HL-60 (cell line): ENCODE measurements around the gene BBS9.

Source experiments
- GABPA ChIP-seq: IDR thresholded peaks from 2 replicates; pipeline ENCODE4 v1.6.1; 2012; ENCODE audit warnings: low read depth
- REST ChIP-seq: IDR thresholded peaks from 2 replicates; pipeline ENCODE4 v1.6.1; 2012; ENCODE audit warnings: low read depth; ENCODE audit not compliant: insufficient replicate concordance
- SPI1 ChIP-seq: IDR thresholded peaks from 2 replicates; pipeline ENCODE4 v1.6.1; 2012; ENCODE audit warnings: low read depth, mild to moderate bottlenecking, borderline replicate concordance
- TF ChIP-seq, protein P1 (sequence below): IDR thresholded peaks from one replicate; pipeline ENCODE4 v1.5.1; 2011; ENCODE audit warnings: low read length, control low read depth, inconsistent platforms; ENCODE audit not compliant: insufficient read depth

DNA sequence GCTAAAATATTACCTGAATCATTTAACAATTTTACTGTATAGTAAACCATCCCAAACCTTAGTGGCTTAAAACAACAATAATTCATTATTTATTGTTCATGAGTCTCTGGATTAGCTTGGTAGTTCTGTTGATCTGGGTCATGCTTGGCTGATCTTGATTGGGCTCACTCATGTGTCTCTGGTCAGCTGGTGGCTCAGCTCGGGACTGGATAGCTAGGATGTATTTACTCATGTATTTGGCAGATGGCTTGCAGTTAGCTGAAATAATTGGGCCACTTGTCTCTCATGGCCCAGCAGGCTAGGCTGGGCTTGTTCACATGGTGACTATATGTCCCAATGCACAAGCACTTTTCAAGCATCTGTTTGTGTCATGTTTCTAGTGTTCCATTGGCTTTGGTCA is 262.8 kb downstream of the BBS9 start:
- TF ChIP-seq, protein P1, sequence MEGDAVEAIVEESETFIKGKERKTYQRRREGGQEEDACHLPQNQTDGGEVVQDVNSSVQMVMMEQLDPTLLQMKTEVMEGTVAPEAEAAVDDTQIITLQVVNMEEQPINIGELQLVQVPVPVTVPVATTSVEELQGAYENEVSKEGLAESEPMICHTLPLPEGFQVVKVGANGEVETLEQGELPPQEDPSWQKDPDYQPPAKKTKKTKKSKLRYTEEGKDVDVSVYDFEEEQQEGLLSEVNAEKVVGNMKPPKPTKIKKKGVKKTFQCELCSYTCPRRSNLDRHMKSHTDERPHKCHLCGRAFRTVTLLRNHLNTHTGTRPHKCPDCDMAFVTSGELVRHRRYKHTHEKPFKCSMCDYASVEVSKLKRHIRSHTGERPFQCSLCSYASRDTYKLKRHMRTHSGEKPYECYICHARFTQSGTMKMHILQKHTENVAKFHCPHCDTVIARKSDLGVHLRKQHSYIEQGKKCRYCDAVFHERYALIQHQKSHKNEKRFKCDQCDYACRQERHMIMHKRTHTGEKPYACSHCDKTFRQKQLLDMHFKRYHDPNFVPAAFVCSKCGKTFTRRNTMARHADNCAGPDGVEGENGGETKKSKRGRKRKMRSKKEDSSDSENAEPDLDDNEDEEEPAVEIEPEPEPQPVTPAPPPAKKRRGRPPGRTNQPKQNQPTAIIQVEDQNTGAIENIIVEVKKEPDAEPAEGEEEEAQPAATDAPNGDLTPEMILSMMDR = no peak
- TF ChIP-seq GABPA (no peak), REST (no peak), SPI1 (no peak)
